ENCODE results near the gene SHROOM1.
"Not testable (repeated sequence)": the region's sequence is repeated elsewhere in the genome, so short reads cannot be mapped to it uniquely, and the experiment has no call there.

SHROOM1 gene

DNA sequence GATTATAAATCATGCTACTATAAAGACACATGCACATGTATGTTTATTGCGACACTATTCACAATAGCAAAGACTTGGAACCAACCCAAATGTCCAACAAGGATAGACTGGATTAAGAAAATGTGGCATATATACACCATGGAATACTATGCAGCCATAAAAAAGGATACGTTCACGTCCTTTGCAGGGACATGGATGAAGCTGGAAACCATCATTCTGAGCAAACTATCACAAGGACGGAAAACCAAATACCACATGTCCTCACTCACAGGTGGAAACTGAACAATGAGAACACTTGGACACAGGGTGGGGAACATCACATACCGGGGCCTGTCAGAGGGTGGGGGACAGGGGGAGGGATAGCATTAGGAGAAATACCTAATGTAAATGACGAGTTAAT, 24.6 kb downstream of the SHROOM1 start:
- not testable (repeated sequence) for DNase-seq

DNA sequence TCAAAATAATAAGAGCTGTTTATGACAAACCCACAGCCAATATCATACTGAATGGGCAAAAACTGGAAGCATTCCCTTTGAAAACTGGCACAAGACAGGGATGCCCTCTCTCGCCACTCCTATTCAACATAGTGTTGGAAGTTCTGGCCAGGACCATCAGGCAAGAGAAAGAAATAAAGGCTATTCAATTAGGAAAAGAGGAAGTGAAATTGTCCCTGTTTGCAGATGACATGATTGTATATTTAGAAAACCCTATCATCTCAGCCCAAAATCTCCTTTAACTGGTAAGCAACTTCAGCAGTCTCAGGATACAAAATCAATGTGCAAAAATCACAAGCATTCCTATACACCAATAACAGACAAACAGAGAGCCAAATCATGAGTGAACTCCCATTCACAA, 26.2 kb downstream of the SHROOM1 start:
- DNase-seq: not testable (repeated sequence)

DNA sequence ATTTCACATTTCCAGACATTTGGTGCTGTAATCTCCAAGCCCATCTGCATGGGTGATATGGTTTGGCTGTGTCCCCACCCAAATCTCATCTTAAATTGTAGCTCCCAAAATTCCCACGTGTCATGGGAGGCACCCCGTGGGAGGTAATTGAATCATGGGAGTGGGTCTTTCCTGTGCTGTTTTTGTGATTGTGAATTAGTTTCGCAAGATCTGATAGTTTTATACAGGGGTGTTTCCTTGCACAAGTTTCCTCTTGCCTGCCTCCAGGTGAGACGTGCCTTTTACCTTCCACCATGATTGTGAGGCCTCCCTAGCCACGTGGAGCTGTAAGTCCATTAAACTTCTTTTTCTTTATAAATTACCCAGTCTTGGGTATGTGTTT, 27.8 kb downstream of the SHROOM1 start:
- not testable (repeated sequence) for DNase-seq

DNA sequence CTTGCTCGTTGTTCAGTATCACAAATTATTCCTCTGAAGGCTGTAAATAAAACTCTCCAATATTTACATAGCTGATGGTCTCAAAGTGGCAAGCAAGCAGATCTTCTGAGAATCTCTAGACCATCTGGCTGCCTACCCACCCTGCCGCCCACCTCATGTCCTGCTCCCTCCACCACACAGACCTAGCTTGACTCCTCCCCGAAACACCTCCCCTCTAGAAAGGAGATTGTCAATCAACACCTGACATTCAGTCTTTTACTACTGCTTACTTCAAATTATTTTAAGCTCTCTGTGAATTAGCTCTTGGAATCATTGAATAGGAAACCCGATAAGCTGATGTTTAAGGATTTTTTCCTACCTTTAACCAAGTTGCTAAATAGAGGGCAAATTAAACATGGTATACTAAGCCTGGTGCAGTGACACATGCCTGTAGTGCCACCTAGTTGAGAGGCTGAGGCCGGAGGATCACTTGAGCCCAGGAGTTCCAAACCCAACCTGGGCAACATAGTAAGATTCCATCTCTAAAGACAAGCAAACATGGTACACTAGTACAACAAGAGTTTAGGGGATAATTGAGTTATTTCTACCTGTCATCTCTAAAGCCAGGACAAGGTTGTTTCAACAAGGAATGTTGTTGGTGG, 28.3 kb downstream of the SHROOM1 start:
- DNase-seq: no peak

DNA sequence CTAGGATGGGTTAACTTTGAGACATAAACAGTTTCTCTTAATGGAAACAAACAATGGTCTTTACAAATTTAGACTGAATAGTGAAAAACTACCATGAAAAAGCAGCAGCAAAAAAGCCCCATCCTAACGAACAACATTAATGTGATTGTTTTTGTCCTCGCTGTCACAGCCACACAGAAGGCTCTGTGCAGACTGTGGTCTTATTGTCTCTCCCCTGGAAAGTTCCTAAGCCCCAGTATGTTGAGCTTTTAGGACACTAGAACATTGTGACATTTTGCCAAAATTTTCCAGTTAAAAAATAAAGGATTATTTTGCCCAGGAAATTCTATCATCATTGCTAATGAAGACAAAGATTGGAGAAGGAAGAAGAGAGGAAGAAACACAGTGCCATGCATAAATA, 29.9 kb downstream of the SHROOM1 start:
- no peak for DNase-seq

DNA sequence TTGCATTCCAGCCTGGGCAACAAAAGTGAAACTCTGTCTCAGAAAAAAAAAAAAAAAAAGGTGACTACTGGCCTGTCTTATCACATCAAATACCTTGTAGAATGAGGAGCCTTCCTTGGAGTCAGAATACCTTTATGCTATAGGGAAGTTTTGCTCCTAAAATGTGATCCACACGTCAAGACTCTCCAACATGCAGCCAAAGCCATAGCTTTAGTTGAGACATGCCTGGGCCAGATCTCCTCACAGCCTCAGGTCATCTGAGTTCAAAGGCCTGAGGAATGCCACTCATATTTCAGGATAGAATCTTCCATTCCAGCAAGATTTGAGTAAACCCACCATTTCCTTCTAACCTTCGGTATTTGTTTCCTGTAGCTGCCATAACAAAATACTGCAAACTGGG, 31.1 kb downstream of the SHROOM1 start:
- DNase-seq: no peak

DNA sequence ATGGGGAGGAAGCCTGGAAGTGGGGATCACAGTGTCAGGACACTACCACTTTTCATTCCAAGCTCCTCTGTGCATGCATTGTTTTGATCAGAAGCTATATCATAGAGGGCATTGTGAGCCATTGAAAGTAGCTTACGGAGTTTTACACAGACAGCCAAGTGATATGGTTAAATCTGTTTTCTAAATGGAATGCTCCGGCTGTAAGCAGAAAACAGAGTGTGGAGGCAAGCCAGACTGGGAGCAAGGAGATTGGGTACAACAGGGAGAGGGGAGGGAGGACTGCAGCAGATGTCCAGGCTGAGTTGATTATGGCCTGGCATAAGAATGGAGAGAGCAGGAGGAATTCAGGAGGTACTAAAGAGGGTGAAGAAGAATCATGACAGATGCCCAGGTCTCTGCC, 32.8 kb downstream of the SHROOM1 start:
- no peak for DNase-seq

DNA sequence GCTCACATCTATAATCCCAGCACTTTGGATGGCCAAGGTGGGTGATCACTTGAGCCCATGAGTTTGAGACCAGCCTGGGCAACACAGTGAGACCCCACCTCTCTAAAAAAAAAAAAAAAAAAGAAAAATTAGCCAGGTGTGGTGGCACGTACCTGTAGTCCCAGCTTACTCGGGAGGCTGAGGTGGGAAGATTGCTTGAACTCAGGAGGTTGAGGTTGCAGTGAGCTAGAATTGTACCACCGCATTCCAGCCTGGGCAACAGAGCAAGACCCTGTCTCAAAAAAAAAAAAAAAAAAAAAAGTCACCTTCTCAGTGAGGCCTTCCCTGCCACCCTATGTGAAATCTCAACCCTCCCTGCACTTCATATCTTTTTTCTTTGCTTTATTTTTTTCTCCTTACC, 39.4 kb downstream of the SHROOM1 start:
- DNase-seq: no peak

DNA sequence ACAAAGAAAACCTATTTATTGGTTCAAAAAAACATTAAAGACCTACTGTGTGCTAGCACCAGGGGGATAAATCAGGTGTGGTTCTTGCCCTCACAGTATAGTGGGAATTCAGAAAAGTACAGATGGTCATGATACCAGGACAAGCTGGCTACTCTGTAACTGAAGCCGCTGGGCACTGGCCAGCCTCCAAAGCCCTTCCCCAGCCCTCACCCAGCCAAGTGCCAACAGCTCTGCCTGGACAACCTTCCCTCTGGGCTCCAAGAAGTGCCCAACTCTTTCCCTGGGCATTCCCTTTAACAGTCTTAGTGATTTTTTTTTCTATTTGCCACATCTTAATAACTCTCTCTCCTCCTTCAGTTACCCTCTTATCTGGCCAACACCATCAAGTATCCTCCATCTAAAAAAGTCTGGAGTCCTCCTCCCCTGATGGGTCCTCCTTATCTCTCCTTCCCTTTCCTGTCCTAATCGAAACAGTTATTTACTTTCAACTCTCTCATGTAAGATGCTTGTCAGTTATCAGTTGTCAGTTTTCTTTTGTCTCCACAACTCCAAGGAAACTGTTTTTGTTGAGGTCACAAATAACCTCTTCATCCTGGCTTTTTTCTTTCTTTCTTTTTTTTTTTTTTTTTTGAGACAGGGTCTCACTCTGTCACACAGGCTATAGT, 40.1 kb downstream of the SHROOM1 start:
- no peak for DNase-seq

DNA sequence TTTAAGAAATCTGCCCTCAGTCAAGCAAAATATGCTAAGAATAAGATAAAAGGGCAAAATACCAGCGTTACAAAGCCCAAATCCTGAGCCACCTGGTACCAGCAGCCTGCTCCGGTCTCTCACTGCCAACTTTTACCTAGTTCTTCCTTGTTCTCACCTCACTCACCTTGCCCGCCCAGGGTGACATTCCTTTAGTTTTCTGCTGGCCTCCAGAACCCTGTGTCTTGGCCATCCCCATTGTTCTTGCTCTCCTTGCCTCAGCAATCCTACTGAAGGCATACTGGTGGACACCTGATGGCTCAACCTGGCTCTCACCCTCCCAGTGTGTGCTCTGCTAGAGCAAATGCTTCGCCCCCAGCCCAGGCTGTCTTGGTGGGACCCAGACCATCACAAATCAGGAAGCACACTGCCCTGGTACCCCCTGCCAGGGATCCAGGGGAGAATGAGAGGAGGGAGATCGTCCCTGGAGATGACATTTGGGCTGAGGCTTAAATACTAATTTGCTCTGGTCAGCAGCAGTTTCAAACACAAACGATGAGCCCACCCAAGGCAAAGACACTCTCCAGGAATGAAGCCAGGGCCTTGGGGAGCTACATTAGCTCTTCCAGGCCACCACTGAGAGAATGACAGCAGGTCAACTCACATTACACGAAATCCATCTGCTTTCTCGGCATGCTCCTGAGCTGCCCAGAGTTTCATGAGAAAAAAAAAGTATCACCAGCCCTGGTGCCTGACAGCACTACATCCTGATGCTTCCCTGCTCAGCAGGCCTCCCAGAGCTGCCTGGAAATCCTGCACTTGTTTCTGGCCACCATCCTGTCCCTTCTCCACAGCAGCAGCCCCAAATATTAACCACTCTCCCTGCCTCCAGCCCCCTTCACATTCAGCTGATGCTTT, 41.2 kb downstream of the SHROOM1 start:
- DNase-seq: no peak

DNA sequence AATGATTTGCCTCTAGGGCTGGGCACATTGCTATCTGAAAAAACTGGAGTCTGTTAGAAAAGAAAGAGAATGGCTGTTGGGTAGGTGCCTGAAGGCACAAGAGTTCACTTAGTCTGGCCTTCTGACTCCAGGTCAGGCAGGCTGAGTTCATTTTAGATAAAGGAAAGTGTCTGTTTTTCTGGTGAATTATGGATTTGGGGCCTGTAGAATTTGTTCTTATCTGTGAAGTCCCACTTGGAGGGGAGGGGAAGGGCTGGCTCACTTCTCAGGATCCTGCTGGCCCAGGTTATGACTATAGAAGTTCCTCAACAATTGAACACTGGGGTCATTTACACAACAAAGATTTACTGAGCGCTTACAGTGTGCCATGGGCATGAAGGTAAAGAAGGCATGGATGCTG, 41.9 kb downstream of the SHROOM1 start:
- no peak for DNase-seq

DNA sequence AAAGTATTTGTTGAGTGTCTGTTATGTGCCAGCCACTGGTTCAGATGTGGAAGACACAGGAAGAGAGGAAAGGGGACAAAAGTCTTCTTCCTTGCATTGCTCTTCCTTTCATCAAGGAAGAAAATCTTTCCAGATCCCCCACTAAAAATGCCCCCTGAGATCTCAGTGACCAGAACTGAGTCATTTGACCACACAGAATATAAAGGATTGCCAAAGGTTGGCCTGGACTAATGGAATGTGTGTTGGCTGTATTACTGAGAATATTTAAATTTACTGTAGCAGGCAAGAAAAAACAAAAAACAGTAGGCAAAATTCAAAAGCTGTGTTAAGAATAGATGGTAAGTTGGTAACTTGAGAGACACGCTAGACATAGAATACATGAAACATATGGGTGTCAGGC, 43.4 kb downstream of the SHROOM1 start:
- DNase-seq: no peak

DNA sequence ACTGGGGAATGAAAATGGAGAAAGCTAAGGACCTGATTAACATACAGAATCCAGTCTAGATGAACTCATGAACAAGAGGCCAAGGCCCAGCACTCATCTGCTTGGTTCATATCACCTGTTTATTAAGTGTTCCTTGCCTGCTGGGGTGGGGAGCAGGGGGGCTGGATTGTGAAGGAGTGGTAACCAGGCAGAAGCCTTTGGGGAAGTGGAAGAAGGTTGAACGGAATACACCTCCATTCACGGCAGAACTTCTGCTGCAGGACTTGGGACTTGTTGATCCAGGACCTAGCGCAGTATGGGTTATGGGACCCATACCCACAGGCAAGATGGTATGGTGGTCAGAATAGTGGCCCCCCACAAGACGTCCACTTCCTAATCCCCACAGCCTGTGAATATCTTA, 44.6 kb downstream of the SHROOM1 start:
- DNase-seq: no peak

DNA sequence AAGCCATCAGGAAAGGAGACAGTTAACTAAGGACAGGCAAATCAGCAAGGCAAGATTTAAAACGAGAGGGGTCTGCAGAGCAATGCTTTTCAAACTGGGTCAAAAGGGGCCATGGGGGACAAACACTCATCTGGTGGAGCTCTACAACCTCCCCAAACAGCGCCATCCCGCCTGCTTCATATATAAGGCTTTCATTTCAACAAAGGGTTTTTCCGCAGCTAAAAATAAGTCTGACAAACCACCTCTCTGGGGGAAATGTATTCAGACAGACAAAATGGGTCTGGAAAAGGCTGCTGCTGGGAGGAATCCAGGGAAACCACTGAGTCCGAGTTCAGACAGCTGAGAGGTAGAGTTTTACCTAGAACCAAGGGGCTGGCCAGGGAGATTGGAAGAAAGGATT, 45.1 kb downstream of the SHROOM1 start:
- DNase-seq: no peak

DNA sequence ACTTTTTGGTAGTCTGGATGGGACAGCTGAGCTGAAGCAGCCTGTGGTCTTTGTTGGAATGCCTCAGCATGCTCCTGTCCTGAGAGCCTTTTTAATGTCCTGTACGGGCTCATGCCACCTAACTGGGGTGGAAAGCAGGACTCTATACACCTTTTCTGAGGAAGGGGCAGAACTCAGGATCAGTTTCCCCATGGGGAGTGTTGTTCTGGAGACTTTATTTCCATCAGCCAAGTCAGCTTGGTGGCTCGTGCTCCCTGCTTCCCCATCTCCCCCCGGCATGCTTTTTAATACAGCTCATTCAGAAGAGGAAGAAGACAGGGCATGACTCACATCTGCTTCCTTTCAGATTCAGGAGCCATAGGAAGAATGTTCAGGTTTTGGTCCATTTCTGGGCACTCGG, 48.3 kb downstream of the SHROOM1 start:
- no peak for DNase-seq

DNA sequence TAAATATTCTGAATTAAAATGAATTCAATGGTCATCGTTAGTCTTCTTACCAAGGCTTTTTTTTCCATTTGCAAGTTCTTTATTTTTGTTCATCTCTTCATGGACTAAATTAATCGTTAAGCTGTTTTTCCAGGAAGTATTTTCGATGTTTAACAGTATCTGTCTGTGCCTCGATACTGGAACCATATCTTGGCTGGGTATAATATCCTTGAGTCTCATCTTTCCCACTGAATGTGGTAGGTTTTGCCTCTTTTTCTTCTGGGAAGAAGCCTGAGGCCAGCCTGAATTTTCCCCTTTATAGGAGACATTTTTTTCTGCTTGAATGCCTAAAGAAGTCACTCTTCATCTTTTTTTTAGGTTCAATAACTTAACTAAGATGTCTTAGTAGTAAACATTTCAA, 49.4 kb downstream of the SHROOM1 start:
- no peak for DNase-seq

DNA sequence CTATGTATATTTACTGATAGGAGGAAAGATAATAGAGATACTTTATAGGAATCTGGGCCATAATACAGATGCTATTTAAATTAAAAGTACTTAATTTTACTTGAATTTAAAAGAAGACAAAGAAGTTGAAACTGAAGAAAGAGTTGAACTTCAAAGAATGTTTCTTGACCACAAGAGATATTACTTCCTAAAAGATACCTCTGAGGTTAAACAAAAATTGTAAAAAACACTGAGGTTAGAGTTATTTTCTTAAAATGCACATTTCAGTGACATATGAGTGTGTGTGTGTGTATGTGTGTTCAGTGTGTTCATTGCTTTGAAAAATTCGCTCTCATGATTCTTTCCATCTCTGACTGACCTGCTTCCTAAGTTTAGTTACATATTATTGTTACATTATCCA, 49.9 kb downstream of the SHROOM1 start:
- DNase-seq: no peak

DNA sequence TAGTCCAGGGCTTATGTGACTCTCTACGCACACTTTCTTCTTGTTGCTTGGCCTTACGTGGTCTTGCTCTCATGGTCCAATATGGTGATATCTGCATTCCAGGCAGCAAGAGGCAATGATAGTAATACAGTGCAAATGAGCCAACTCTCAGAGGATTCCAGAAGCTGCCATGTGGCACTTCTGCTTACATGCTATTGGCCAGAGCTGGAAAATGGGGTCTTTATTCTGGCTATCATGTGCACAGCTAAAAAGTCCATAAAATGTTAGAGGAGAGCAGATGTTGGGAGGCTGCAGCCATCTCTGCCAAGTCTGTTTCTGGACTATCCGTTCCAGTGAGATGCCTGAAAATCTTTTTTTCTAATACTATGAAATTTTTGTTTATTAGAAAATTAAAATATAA, 50.5 kb downstream of the SHROOM1 start:
- DNase-seq: no peak

DNA sequence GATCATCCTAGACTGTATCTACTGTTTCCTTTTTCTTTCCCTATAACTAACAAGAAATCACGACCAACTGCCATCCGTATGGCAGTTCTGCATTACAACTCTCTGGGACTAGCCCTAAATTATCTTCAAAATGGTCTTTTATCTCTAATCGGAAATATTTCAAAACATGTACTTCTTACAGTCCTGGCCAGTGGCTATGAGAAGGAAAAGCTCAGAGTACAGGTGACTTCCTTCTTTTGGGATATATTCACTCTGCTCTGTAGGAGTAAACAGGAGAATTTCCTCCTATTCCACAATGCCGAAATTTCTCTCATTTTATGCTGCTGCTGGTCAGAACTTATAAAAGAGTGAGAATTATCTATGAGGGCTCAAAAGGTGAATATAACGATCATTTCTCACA, 51.6 kb downstream of the SHROOM1 start:
- DNase-seq: no peak

DNA sequence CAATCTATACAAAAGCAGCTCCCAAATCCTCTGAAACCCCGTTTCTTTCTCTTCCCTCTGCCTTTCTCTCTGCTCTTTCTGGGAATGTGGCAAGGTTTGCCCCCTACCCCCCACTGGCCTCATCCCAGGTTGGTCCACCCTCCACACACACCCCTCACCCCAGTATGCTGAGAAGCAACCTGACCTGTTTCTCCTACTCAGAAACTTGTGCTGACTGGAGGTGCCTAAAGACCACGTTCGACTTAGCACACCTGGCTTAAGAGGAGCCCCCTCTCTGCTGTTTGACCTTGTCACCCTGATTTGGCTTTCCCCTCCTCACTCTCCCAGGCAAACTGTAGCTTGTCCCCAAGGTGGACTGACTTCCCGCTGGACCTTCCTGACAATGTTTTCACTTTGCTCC, 52.3 kb downstream of the SHROOM1 start:
- no peak for DNase-seq

DNA sequence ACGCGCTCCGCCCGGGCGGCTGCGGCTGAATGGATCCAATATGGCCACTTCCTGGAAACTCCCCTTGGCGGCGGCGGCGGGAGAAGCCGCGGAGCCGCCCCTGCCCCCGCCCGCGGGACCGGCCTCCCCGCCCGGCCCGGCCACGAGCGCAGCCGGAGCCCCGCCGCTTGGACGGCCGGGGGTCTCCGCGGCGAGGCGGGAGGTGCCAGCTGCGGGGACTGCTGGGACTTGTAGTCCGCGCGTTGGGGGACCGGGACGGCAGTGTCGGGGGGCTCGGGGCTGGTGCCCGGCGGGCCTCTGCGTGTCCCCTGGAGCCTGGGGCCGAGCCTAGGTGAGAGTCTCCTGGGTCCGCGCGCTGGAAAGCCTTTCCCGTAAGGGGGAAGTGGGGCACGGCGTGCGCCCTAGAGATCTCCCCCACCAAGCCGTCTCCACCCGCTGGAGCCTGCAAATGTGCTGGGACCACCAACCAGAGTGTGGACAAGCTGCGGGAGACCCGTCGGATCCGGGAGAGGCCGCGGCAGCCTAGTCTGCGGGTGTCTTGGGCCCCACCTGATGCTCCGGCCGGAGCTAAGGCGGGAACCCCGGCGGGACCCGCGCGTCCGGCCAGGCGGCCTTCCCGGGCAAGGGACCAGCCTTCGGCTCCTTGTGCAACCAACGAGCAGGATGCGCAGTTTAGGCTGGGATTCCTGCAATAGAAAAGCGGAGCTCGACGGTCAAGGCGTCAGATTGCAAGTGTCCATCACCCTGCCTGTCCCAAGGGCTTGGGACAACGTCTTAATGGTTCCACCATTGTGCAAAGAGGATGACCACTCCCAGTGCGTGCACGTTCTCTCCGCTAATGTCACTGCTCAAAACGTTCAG, 53.0 kb downstream of the SHROOM1 start, which contains the start of gene SEPTIN8:
TSS of gene SEPTIN8 (minus strand) at position 31 of the 861 bp plus-strand sequence. CDS start 102 bp downstream, outside the sequence.
- DNase-seq: peak in 1 of 2 donors; percentile 10

DNA sequence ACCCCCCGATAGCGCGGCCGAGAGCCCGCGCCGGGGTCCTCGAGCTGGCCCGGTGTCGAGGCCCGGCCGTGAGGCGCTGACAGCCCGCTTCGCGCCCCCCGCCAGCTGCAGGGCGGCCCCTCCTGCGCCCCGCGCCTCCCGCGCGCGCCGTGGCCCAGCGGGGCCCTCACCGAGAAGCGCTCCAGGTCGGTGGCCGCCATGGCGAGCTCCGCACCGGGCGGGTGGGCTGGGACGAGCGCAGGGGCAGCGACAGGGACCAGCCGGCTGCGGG, 53.6 kb downstream of the SHROOM1 start:
- no peak for DNase-seq
